ENCODE results near the gene HSPB2.

DNA sequence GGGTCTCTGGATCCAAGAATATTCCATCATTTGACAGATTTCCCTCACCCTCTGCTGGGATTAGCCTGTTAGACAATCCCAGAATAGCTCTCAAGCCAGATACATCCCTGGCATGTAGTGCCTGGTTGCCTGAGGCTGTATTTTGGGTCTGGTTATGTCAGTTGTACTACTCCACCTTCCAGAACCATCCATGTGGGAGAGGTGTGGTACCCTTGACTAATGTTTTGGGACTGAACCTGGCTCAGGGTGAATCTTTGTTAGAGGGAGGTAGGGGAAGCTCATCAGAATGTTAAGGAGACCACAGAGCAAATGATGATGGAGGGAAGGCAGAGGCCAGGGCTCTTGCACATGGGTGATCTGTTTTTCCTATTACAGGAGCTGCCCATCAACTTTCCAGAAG is 11.4 kb downstream of the HSPB2 start:
- TF ChIP-seq, protein P1, sequence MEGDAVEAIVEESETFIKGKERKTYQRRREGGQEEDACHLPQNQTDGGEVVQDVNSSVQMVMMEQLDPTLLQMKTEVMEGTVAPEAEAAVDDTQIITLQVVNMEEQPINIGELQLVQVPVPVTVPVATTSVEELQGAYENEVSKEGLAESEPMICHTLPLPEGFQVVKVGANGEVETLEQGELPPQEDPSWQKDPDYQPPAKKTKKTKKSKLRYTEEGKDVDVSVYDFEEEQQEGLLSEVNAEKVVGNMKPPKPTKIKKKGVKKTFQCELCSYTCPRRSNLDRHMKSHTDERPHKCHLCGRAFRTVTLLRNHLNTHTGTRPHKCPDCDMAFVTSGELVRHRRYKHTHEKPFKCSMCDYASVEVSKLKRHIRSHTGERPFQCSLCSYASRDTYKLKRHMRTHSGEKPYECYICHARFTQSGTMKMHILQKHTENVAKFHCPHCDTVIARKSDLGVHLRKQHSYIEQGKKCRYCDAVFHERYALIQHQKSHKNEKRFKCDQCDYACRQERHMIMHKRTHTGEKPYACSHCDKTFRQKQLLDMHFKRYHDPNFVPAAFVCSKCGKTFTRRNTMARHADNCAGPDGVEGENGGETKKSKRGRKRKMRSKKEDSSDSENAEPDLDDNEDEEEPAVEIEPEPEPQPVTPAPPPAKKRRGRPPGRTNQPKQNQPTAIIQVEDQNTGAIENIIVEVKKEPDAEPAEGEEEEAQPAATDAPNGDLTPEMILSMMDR (conservative IDR thresholded peaks at IDR 0.05 in 1 of 2, IDR thresholded peaks at IDR 0.05 in 1 of 2; ENCODE audit: low read depth in 1 of 2, low read length in 2 of 2): no peak
- TF ChIP-seq EZH2 (IDR thresholded peaks at IDR 0.05; ENCODE audit: low read length, missing control alignments): no peak

Data from fibroblast of lung (primary cell).